ENCODE data around the gene SELPLG.

SELPLG gene

DNA sequence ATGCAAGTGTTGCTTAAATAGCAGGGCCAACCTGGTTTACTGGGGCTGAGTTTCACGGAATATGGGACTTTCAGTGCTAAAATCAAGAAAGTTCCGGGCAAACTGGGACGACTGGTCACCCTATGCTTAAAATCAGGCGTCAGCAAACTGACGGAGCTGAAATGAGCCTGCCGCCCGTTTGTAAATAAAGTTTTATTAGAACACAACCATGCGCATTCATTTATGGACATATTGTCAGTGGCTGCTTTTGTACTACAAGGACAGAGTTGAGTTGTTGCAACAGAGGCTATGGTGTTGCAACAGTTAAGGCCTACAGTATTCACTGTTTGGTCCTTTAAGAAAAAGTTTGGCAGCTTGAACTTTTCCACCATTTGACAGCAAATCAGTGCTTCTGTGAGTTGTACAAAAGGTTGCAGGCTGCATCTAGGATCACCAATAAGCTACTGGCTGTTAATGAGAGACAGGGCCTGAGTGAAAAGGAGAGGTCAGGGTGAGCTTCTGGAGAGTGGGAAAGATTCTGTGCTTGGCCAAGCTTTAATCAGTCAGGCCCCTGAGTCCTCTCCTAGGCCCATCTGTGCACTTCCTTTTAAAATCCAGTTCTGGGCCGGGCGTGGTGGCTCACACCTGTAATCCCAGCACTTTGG, 13.3 kb downstream of the SELPLG start:
- no peak for TF ChIP-seq REST (IDR thresholded peaks at IDR 0.05; ENCODE audit: insufficient read depth in 1 of 2, low read depth in 2 of 2, low read length in 2 of 2)
- TF ChIP-seq FOXP2 (optimal IDR thresholded peaks at IDR 0.05; ENCODE audit: borderline replicate concordance, extremely low read depth, extremely low read length, insufficient read depth), result no peak
- no peak for TF ChIP-seq SIN3A (IDR thresholded peaks at IDR 0.05; ENCODE audit: borderline replicate concordance, insufficient read depth, low read length)
- TF ChIP-seq TAF1 (IDR thresholded peaks at IDR 0.05; ENCODE audit: borderline replicate concordance, insufficient read depth, low read length), result no peak
- no peak for TF ChIP-seq POLR2AphosphoS5 (IDR thresholded peaks at IDR 0.05; ENCODE audit: low read depth, low read length)

- TF ChIP-seq TAF1 (IDR thresholded peaks at IDR 0.05; ENCODE audit: borderline replicate concordance, insufficient read depth, low read length) (no peak), FOXP2 (optimal IDR thresholded peaks at IDR 0.05; ENCODE audit: borderline replicate concordance, extremely low read depth, extremely low read length, insufficient read depth) (no peak), REST (IDR thresholded peaks at IDR 0.05; ENCODE audit: insufficient read depth in 1 of 2, low read depth in 2 of 2, low read length in 2 of 2) (no peak), SIN3A (IDR thresholded peaks at IDR 0.05; ENCODE audit: borderline replicate concordance, insufficient read depth, low read length) (no peak), POLR2AphosphoS5 (IDR thresholded peaks at IDR 0.05; ENCODE audit: low read depth, low read length) (no peak)
These were observed 14.1 kb downstream of the SELPLG start for GRCh38 chr12:108619369-108620160.

DNA sequence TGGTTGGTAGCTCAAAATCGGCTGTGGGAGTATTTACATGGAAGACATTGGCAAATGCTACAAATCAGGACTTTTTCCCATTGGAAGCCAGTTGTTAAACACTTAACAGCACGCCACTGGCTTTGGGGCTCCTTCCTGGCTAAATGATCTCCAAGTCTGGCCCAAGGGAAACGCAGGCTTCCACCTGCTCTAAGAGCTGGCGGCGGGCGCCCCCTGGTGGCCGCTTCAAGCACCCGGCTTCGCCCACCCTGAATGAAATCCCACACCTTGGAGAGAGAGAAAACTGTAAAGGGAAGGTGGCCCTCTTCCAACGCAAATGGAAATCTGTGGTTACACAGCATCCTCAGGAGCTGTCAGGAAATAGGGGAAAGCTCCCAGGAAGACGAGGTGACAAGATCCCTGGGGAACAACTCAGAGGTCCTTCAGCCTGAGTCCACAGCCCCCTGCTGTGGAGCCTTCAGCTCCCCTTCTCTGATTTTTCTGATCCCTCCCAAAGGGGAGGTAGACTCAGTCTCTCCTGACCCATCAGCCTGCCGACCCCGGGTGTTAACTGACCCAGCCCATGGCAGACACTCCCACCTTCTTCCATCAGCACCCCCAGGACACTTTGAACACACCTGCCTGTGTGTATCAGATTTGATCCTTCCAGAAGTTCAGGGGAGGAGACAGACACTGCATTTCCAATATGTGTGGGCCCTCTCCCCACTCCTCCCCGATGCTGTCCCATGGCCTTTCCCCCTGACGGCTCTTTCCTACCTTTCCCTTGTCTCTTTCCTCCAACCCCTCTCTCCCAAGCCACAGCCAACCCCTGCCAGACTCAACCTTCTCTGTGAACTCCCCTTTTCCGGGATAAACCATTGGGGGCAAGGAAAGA, 15.4 kb downstream of the SELPLG start:
- TF ChIP-seq TAF1 (IDR thresholded peaks at IDR 0.05; ENCODE audit: borderline replicate concordance, insufficient read depth, low read length) (no peak), SIN3A (IDR thresholded peaks at IDR 0.05; ENCODE audit: borderline replicate concordance, insufficient read depth, low read length) (no peak), FOXP2 (optimal IDR thresholded peaks at IDR 0.05; ENCODE audit: borderline replicate concordance, extremely low read depth, extremely low read length, insufficient read depth) (no peak), REST (IDR thresholded peaks at IDR 0.05; ENCODE audit: insufficient read depth in 1 of 2, low read depth in 2 of 2, low read length in 2 of 2) (no peak), POLR2AphosphoS5 (IDR thresholded peaks at IDR 0.05; ENCODE audit: low read depth, low read length) (no peak)

- no peak for TF ChIP-seq POLR2AphosphoS5 (IDR thresholded peaks at IDR 0.05; ENCODE audit: low read depth, low read length)
- TF ChIP-seq REST (IDR thresholded peaks at IDR 0.05; ENCODE audit: insufficient read depth in 1 of 2, low read depth in 2 of 2, low read length in 2 of 2), result no peak
- TF ChIP-seq TAF1 (IDR thresholded peaks at IDR 0.05; ENCODE audit: borderline replicate concordance, insufficient read depth, low read length), result no peak
- TF ChIP-seq FOXP2 (optimal IDR thresholded peaks at IDR 0.05; ENCODE audit: borderline replicate concordance, extremely low read depth, extremely low read length, insufficient read depth), result no peak
- TF ChIP-seq SIN3A (IDR thresholded peaks at IDR 0.05; ENCODE audit: borderline replicate concordance, insufficient read depth, low read length), result no peak
These were observed 16.5 kb downstream of the SELPLG start for GRCh38 chr12:108616941-108617858.
